Right kidney (tissue), 9 donors: Measurements from ENCODE around the gene ATP5MC3.
A peak's percentile ranks its signal among the peaks of the same experiment; 100 is the strongest.
"Not testable (repeated sequence)": the region's sequence is repeated elsewhere in the genome, so short reads cannot be mapped to it uniquely, and the experiment has no call there.

Experiments
- DNase-seq: peaks from one replicate; pipeline ENCODE4 v3.0.0-alpha.2; 2016
- long read RNA-seq, 8 donors: transcript quantifications; one replicate each; lab custom pipeline, GENCODE V29; 2026

Gene ATP5MC3
- long read RNA-seq, donor 1, full-length matches to known transcripts, result 496 of 765 reads
- long read RNA-seq, donor 1, partial matches to known transcripts, result 178 of 765 reads
- long read RNA-seq, donor 1, other reads (novel, unspliced or antisense), result 91 of 765 reads
- long read RNA-seq, donor 2, full-length matches to known transcripts, result 259 of 466 reads
- long read RNA-seq, donor 2, partial matches to known transcripts, result 135 of 466 reads
- long read RNA-seq, donor 2, other reads (novel, unspliced or antisense), result 72 of 466 reads
- long read RNA-seq, donor 3, full-length matches to known transcripts, result 150 of 246 reads
- long read RNA-seq, donor 3, partial matches to known transcripts, result 66 of 246 reads
- long read RNA-seq, donor 3, other reads (novel, unspliced or antisense), result 30 of 246 reads
- long read RNA-seq, donor 4, full-length matches to known transcripts, result 227 of 362 reads
- long read RNA-seq, donor 4, partial matches to known transcripts, result 92 of 362 reads
- long read RNA-seq, donor 4, other reads (novel, unspliced or antisense), result 43 of 362 reads
- long read RNA-seq, donor 5, full-length matches to known transcripts, result 314 of 495 reads
- long read RNA-seq, donor 5, partial matches to known transcripts, result 110 of 495 reads
- long read RNA-seq, donor 5, other reads (novel, unspliced or antisense), result 71 of 495 reads
- long read RNA-seq, donor 6, full-length matches to known transcripts, result 258 of 607 reads
- long read RNA-seq, donor 6, partial matches to known transcripts, result 284 of 607 reads
- long read RNA-seq, donor 6, other reads (novel, unspliced or antisense), result 65 of 607 reads
- long read RNA-seq, donor 7, full-length matches to known transcripts, result 449 of 757 reads
- long read RNA-seq, donor 7, partial matches to known transcripts, result 199 of 757 reads
- long read RNA-seq, donor 7, other reads (novel, unspliced or antisense), result 109 of 757 reads
- long read RNA-seq, donor 8, full-length matches to known transcripts, result 277 of 412 reads
- long read RNA-seq, donor 8, partial matches to known transcripts, result 79 of 412 reads
- long read RNA-seq, donor 8, other reads (novel, unspliced or antisense), result 56 of 412 reads

DNA sequence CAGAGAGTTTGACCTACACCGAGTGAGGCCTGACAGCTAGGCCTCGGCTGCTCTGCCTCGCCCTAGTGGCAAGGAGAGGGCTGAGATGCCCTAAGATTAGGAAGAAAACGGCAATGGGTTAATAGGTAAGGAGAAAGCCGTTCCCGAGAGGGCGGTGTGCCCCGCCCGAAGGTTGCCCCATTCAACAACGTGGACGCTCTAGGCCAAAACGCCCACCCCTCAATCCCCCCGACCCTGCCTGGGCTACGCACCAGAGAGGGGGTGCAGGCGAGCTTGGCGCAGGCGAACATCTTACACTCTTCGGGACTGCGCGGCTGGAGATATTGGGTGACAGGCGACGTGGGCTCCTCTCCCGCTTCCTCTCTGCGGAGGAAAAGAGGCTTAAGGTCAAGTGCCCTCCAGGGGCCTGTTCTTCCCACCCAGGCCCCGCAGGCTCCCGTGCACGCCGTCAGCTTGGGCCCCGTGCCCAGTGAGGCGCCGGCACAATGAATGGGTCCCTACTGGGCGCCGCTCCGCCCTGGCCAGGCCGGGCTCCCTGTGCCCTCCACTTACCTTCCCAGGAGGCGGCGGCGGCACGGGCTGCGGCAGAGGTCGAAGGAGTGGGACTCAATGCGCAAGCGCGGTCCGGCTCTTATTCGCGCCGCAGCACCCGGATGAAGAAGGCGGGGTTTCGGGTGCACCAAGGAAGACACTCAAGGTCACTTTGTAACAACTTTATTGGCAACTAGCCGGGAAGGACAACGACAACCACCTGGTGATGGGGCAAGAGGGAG is at the start of gene ATP5MC3:
Gene ATP5MC3, minus strand, starts transcription at position 607 of the 773 bp plus-strand sequence. Its CDS starts 317 bp downstream, at position 290.
- peak; percentile 93 for DNase-seq

DNA sequence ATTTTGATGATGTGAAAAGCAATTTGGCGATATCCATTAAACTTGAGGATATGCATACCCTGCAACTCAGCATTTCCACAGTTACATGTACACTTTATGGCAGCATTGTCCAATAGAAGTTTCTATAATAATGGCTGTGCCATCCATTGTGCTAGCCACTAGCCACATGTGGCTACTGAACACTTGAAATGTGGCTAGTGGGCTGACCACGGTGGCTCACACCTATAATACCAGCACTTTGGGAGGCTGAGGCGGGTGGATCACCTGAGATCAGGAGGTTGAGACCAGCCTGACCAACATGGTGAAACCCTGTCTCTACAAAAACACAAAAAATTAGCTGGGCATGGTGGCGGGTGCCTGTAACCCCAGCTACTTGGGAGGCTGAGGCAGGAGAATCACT is 47.1 kb upstream of the ATP5MC3 start:
- DNase-seq, result not testable (repeated sequence)

- no peak for DNase-seq
Observed at GRCh38 chr2:175228179-175228578, 46.7 kb upstream of the ATP5MC3 start.

GRCh38 chr2:175227393-175227792 is 45.9 kb upstream of the ATP5MC3 start:
- DNase-seq, result no peak

GRCh38 chr2:175220075-175220474 is 38.6 kb upstream of the ATP5MC3 start:
- DNase-seq, result no peak

- DNase-seq, result no peak
Observed at GRCh38 chr2:175218551-175218950, 37.0 kb upstream of the ATP5MC3 start.

DNA sequence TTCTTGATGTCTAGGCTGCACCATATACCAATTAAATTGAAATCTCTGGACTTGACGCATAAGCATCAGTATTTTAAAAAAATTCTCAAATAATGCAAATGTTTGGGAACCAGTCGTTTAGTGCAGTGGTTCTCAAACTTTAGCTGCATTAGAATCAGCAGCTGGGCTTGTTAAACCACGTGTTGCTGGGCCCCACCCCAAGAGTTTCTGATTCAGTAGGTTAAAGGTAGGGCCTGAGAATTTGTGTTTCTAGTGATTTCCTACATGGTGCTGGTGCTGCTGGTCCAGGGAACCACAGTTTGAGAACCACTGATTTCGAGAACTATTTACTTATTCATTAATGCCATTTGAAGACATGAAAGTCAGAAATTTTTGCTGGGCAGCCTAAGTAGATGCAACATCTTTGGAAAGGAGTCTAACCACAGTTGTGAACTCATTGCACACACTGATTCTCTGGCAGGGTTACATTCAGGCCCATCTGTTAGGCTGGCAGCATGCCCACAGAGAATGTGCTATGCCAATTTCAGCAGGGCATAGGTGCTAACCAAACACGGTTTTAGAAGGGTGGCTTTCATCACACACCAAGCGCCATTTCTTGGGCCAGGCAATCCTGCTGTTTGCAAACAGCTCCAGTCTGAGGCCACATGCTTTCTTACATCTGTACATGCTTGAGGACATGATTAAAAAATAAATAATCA is 26.4 kb upstream of the ATP5MC3 start:
- no peak for DNase-seq

GRCh38 chr2:175206866-175207265 is 25.4 kb upstream of the ATP5MC3 start:
- no peak for DNase-seq

DNA sequence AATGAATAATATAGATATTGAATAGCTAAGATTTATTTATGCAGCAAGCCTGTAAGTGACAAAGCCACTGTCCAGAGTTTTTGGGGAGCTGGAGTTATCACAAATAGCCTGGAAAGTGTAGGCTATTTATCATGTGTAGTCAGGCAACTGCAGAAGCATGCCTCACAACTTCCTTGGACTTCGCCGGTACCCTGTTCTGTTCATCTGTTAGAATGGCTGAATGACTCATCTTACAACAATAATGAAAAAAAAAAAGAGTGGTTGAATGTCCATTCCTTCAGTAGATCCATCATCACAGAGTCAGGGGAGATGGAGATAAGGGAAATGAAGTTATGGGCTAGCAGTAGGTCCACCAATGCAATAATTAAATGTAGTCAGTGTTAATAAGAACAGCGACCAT is 24.0 kb upstream of the ATP5MC3 start:
- DNase-seq, result no peak

- peak; percentile 24 for DNase-seq
Observed at GRCh38 chr2:175203621-175204496, 22.3 kb upstream of the ATP5MC3 start.

- no peak for DNase-seq
Observed at GRCh38 chr2:175195012-175195411, 13.5 kb upstream of the ATP5MC3 start.

- no peak for DNase-seq
Observed at GRCh38 chr2:175188761-175189160, 7.3 kb upstream of the ATP5MC3 start.

GRCh38 chr2:175187378-175187777 is 5.9 kb upstream of the ATP5MC3 start:
- no peak for DNase-seq

DNA sequence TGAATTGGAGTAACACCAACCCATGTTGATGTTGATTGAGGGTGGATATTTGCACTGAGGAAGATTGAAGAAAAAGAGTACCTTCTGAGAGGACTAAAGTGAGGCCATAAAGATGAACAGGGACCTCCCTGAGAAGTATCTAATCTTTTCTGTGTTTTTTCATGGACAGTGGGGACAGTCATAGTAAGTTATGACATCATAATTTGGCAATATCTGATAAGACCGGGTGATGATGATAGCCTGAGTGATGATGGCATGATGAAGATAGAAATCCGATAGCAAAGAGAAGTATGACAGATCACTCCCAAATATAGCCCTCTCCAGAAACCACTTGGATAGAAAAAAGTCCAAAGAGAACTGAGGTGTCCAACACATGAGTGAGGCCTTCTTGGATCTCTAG is 2.2 kb upstream of the ATP5MC3 start:
- no peak for DNase-seq

GRCh38 chr2:175181877-175182308 is 383 bp upstream of the ATP5MC3 start:
- no peak for DNase-seq

DNA sequence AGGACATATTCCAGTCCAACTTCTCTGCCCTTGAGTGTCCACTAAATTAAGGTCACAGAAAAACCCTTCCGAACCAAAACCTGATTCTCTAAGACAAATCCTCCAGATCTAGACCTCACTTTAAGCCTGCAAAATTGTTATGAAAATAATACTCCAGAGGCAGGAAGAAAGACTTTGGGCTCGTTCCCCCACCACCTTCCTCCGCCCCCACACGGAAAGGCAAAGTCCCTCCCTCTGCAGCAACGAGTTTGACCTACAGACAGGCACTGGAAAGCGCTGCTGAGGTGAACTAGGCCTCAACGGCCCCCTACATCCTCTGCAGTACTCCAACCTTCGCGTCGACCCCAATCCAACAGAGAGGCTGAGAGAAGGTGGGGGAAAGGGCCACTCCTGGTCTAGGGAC is 808 bp downstream of the ATP5MC3 start:
- DNase-seq, result no peak

GRCh38 chr2:175176624-175177023 is 4.9 kb downstream of the ATP5MC3 start:
- DNase-seq, result no peak

GRCh38 chr2:175175896-175176295 is 5.6 kb downstream of the ATP5MC3 start:
- DNase-seq, result no peak

DNA sequence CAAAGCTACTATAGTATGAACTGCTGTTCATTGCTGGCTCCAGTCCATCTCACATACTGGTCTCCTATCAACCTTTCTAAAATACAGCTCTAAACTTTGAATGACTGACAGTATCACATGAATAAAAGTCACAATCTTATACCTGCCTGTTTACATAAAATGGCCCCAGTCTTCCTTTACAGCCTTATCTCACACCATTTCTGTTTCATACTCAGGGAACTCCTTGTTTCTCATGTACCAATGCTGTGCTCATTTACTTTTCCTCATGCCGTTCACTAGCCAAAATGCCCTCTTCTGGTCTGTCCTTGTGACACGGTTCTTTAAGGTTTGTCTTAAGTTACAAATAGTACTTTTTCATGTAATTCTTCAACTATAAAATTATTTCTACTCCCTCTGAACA is 6.2 kb downstream of the ATP5MC3 start:
- DNase-seq, result no peak

GRCh38 chr2:175170659-175171304 is 10.7 kb downstream of the ATP5MC3 start:
- no peak for DNase-seq
